Measurements from ENCODE around the gene C1GALT1.

The C1GALT1 gene

GRCh38 chr7:7183838-7184463 lies 1.6 kb downstream of the C1GALT1 start:
- no peaks in the 10 kb centered on the region for H3K36me3 ChIP-seq (ENCODE audit: control insufficient read depth in 2 of 2, insufficient read depth in 1 of 2, low read length in 2 of 2)
- H3K4me1 ChIP-seq (ENCODE audit: control insufficient read depth, insufficient read depth, low read length) = peaks cover 6% of the 10 kb centered on the region; the same call in 1 of the 2 replicates
- TF ChIP-seq ZBTB20 (tag by site-specific recombination; IDR thresholded peaks at IDR 0.05) (peak; percentile 49), ZNF785 (tag by site-specific recombination; IDR thresholded peaks at IDR 0.05) (no peak), ZNF670 (tag by site-specific recombination; IDR thresholded peaks at IDR 0.05; ENCODE audit: low read depth) (no peak), ZNF23 (tag by site-specific recombination; IDR thresholded peaks at IDR 0.05; ENCODE audit: borderline replicate concordance) (no peak), PRDM1 (tag by site-specific recombination; IDR thresholded peaks at IDR 0.05) (0 out of 2 replicates have a peak, but pooled peaks have one; percentile 34), ZNF560 (tag by site-specific recombination; IDR thresholded peaks at IDR 0.05; ENCODE audit: borderline replicate concordance) (no peak), ZNF530 (tag by site-specific recombination; IDR thresholded peaks at IDR 0.05; ENCODE audit: low read depth) (no peak), ZBTB49 (tag by site-specific recombination; IDR thresholded peaks at IDR 0.05; ENCODE audit: low read depth) (no peak), ZNF843 (tag by site-specific recombination; IDR thresholded peaks at IDR 0.05) (no peak)
- TF ChIP-seq, protein P1, sequence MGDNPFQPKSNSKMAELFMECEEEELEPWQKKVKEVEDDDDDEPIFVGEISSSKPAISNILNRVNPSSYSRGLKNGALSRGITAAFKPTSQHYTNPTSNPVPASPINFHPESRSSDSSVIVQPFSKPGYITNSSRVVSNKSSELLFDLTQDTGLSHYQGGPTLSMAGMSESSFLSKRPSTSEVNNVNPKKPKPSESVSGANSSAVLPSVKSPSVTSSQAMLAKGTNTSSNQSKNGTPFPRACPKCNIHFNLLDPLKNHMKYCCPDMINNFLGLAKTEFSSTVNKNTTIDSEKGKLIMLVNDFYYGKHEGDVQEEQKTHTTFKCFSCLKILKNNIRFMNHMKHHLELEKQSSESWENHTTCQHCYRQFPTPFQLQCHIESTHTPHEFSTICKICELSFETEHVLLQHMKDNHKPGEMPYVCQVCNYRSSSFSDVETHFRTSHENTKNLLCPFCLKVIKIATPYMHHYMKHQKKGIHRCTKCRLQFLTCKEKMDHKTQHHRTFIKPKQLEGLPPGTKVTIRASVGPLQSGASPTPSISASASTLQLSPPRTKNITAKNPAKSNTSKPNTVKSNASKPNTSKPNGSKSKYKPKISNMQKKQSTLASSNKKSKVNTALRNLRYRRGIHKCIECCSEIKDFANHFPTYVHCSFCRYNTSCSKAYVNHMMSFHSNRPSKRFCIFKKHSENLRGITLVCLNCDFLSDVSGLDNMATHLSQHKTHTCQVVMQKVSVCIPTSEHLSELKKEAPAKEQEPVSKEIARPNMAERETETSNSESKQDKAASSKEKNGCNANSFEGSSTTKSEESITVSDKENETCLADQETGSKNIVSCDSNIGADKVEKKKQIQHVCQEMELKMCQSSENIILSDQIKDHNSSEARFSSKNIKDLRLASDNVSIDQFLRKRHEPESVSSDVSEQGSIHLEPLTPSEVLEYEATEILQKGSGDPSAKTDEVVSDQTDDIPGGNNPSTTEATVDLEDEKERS (tag by site-specific recombination; IDR thresholded peaks at IDR 0.05) = no peak
- H3K4me3 ChIP-seq (ENCODE audit: low read depth, low read length) = peak overlapping the region; percentile 96
- POLR2A ChIA-PET = no interaction called here
- H3K27ac ChIP-seq (ENCODE audit: extremely low read depth, low read depth, low read length) = no peak overlapping the region
- CTCF ChIA-PET = interaction anchor here (0.6 to 1.5 kb wide), 4 partner anchors 34 to 406 kb away, joined by 3 to 7 read pairs (median 4); no protein-coding TSS in a partner anchor
- no peaks in the 10 kb centered on the region for H3K9me3 ChIP-seq (ENCODE audit: control insufficient read depth, insufficient read depth, low read depth, low read length)

GRCh38 chr7:7185371-7185989 lies 3.1 kb downstream of the C1GALT1 start:
- H3K4me3 ChIP-seq (ENCODE audit: low read depth, low read length) = no peak overlapping the region
- H3K9me3 ChIP-seq (ENCODE audit: control insufficient read depth, insufficient read depth, low read depth, low read length) = no peaks in the 10 kb centered on the region
- POLR2A ChIA-PET = no interaction called here
- H3K27ac ChIP-seq (ENCODE audit: extremely low read depth, low read depth, low read length) = no peak overlapping the region; the same call in 1 of the 2 replicates
- TF ChIP-seq MZF1 (tag by site-specific recombination; IDR thresholded peaks at IDR 0.05; ENCODE audit: borderline replicate concordance) (no peak), ZNF530 (tag by site-specific recombination; IDR thresholded peaks at IDR 0.05; ENCODE audit: low read depth) (no peak), ZNF791 (tag by site-specific recombination; IDR thresholded peaks at IDR 0.05) (no peak), ZNF132 (tag by site-specific recombination; IDR thresholded peaks at IDR 0.05; ENCODE audit: borderline replicate concordance) (no peak), ZNF747 (tag by site-specific recombination; IDR thresholded peaks at IDR 0.05) (no peak), ZBTB8A (tag by site-specific recombination; IDR thresholded peaks at IDR 0.05) (no peak), ZNF157 (tag by site-specific recombination; IDR thresholded peaks at IDR 0.05) (no peak), ZNF112 (tag by site-specific recombination; IDR thresholded peaks at IDR 0.05) (no peak), TRIM28 (IDR thresholded peaks at IDR 0.05; ENCODE audit: borderline replicate concordance, low read length) (no peak), ZNF777 (tag by site-specific recombination; IDR thresholded peaks at IDR 0.05; ENCODE audit: borderline replicate concordance) (no peak), ZNF37A (tag by site-specific recombination; IDR thresholded peaks at IDR 0.05) (no peak), ZNF433 (tag by site-specific recombination; IDR thresholded peaks at IDR 0.05; ENCODE audit: low read depth) (no peak), ZNF830 (tag by site-specific recombination; IDR thresholded peaks at IDR 0.05; ENCODE audit: low read depth) (no peak), WT1 (tag by site-specific recombination; IDR thresholded peaks at IDR 0.05) (no peak), ZNF223 (tag by site-specific recombination; IDR thresholded peaks at IDR 0.05) (no peak), ZNF174 (tag by site-specific recombination; IDR thresholded peaks at IDR 0.05) (no peak)
- TF ChIP-seq, protein P2, sequence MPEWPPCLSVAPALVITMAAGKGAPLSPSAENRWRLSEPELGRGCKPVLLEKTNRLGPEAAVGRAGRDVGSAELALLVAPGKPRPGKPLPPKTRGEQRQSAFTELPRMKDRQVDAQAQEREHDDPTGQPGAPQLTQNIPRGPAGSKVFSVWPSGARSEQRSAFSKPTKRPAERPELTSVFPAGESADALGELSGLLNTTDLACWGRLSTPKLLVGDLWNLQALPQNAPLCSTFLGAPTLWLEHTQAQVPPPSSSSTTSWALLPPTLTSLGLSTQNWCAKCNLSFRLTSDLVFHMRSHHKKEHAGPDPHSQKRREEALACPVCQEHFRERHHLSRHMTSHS (tag by site-specific recombination; IDR thresholded peaks at IDR 0.05) = no peak
- CTCF ChIA-PET = no interaction called here
- peaks cover 11% of the 10 kb centered on the region; the same call in 1 of the 2 replicates for H3K4me1 ChIP-seq (ENCODE audit: control insufficient read depth, insufficient read depth, low read length)
- H3K36me3 ChIP-seq (ENCODE audit: control insufficient read depth in 2 of 2, insufficient read depth in 1 of 2, low read length in 2 of 2) = no peaks in the 10 kb centered on the region

Measured in HEK293 (cell line).